Endothelial cell of umbilical vein (primary cell): Measurements from ENCODE around the gene OGFRL1.

ENCODE experiments used
- EZH2 ChIP-seq: IDR thresholded peaks from 2 replicates; pipeline ENCODE4 v1.6.1; 2012; ENCODE audit warnings: borderline replicate concordance, low read depth, mild to moderate bottlenecking, moderate library complexity, low read length, inconsistent platforms; ENCODE audit not compliant: severe bottlenecking
- FOS ChIP-seq: IDR thresholded peaks from 2 replicates; pipeline ENCODE4 v1.6.1; 2011; ENCODE audit warnings: mild to moderate bottlenecking, low read length, moderate library complexity, borderline replicate concordance; ENCODE audit not compliant: insufficient read depth
- GATA2 ChIP-seq: IDR thresholded peaks from 2 replicates; pipeline ENCODE4 v1.7.0; 2011; ENCODE audit warnings: low read depth, mild to moderate bottlenecking, moderate library complexity, mixed read lengths, low read length; ENCODE audit not compliant: insufficient read length, insufficient read depth
- JUN ChIP-seq: IDR thresholded peaks from 2 replicates; pipeline ENCODE4 v1.6.1; 2011; ENCODE audit warnings: borderline replicate concordance, low read depth; ENCODE audit not compliant: insufficient read length, insufficient read depth
- MYC ChIP-seq: IDR thresholded peaks from one replicate; pipeline ENCODE4 v1.6.1; 2011; ENCODE audit warnings: mild to moderate bottlenecking, low read depth, low read length
- POLR2A ChIP-seq: IDR thresholded peaks from 2 replicates; pipeline ENCODE4 v1.6.1; 2012; ENCODE audit warnings: low read depth, mild to moderate bottlenecking, control low read depth, low read length
- POLR2AphosphoS5 ChIP-seq: IDR thresholded peaks from 2 replicates; pipeline ENCODE4 v1.6.1; 2012; ENCODE audit warnings: low read depth, mild to moderate bottlenecking, control low read depth, low read length, moderate library complexity; ENCODE audit not compliant: insufficient read depth
- TF ChIP-seq, protein P1 (sequence below), 2 donors: IDR thresholded peaks; 1 replicate in 1 of 2; 2 replicates in 1 of 2; pipeline ENCODE4 v1.5.1; 2011; ENCODE audit warnings: low read length in 2 of 2, mild to moderate bottlenecking in 2 of 2, moderate library complexity in 2 of 2, control low read depth in 1 of 2, inconsistent platforms in 1 of 2, low read depth in 1 of 2; ENCODE audit not compliant: insufficient read depth in 1 of 2; ENCODE audit errors: extremely low read depth in 1 of 2
- TF ChIP-seq, protein P2 (sequence below): IDR thresholded peaks from 2 replicates; pipeline ENCODE4 v1.6.1; 2011; ENCODE audit not compliant: insufficient read depth, insufficient read length

DNA sequence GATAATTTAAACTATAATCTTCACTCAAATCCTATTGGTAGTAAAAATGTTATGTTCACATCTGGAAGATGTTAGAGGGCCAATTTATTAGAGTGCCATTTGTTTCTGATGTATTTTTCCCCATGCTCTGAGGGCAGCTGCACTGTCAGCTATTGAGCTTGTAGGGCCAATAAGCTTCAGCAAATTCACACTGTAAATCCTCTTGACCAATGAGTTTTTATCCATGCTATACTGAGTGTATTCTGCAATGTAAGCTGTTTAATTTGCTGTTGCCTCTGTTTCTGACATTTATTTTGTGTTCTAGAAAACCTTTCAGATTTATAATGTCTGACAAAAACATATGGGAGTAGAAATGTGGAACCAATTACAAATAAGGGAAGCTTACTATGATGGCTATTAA is 62.6 kb downstream of the OGFRL1 start:
- TF ChIP-seq POLR2AphosphoS5 (no peak), EZH2 (no peak), POLR2A (no peak), FOS (no peak), GATA2 (no peak), MYC (no peak), JUN (no peak)
- TF ChIP-seq, protein P1, sequence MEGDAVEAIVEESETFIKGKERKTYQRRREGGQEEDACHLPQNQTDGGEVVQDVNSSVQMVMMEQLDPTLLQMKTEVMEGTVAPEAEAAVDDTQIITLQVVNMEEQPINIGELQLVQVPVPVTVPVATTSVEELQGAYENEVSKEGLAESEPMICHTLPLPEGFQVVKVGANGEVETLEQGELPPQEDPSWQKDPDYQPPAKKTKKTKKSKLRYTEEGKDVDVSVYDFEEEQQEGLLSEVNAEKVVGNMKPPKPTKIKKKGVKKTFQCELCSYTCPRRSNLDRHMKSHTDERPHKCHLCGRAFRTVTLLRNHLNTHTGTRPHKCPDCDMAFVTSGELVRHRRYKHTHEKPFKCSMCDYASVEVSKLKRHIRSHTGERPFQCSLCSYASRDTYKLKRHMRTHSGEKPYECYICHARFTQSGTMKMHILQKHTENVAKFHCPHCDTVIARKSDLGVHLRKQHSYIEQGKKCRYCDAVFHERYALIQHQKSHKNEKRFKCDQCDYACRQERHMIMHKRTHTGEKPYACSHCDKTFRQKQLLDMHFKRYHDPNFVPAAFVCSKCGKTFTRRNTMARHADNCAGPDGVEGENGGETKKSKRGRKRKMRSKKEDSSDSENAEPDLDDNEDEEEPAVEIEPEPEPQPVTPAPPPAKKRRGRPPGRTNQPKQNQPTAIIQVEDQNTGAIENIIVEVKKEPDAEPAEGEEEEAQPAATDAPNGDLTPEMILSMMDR (IDR thresholded peaks at IDR 0.05; ENCODE audit: extremely low read depth in 1 of 2, insufficient read depth in 1 of 2, low read depth in 1 of 2, low read length in 2 of 2), result no peak
- TF ChIP-seq, protein P2, sequence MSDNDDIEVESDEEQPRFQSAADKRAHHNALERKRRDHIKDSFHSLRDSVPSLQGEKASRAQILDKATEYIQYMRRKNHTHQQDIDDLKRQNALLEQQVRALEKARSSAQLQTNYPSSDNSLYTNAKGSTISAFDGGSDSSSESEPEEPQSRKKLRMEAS, result no peak
